Peyer's patch (tissue), 4 donors: Measurements from ENCODE around the gene RPS18. TPM values are rescaled to one million over a fixed set of nuclear protein-coding genes. Genes with fewer than 3 reads are reported as not detected.

ENCODE experiments used
- DNase-seq, 3 donors: peaks; one replicate each; pipeline ENCODE4 v3.0.0-alpha.2; 2017 to 2019
- H3K27ac ChIP-seq, 4 donors: fragments of 200-600 bp; sonication (generic); one replicate each; pipeline ENCODE4 v1.5.1; 2016 to 2019
- H3K27me3 ChIP-seq, 2 donors: fragments of 200-600 bp; sonication (generic); one replicate each; pipeline ENCODE4 v1.5.1; 2019
- H3K36me3 ChIP-seq, 3 donors: fragments of 200-600 bp; sonication (generic); one replicate each; pipeline ENCODE4 v1.5.1; 2016 to 2019
- H3K4me1 ChIP-seq, 4 donors: fragments of 200-600 bp; sonication (generic); one replicate each; pipeline ENCODE4 v1.5.1; 2016 to 2019
- H3K4me3 ChIP-seq, 4 donors: fragments of 200-600 bp; sonication (generic); 1 replicate in 3 of 4; 2 replicates in 1 of 4; pipeline ENCODE4 v1.5.1; 2016 to 2019; ENCODE audit warnings: mild to moderate bottlenecking in 1 of 4
- H3K9me3 ChIP-seq, 4 donors: fragments of 200-600 bp; sonication (generic); one replicate each; pipeline ENCODE4 v1.5.1; 2016 to 2019; ENCODE audit warnings: mild to moderate bottlenecking in 1 of 4
- POLR2A ChIP-seq, 2 donors: fragments of 450-650 bp; IDR thresholded peaks; one replicate each; pipeline ENCODE4 v1.5.1; 2017; ENCODE audit warnings: antibody characterized with exemption in 2 of 2, mild to moderate bottlenecking in 2 of 2, moderate library complexity in 2 of 2
- total RNA-seq, 4 donors: library from RNA; depleted of rRNA; stranded (reverse); fragments of >200 nt; gene quantifications; one replicate each; pipeline ENCODE4 v1.1.0, GENCODE V29; 2016
- TF ChIP-seq, protein P1 (sequence below), 6 experiments: fragments of 450-650 bp in 4 of 6; fragments of 200-600 bp in 2 of 6; sonication (generic) in 1 of 6; IDR thresholded peaks; one replicate each; pipeline ENCODE4 v1.5.1; 2017 to 2019; ENCODE audit warnings: antibody characterized with exemption in 6 of 6, mild to moderate bottlenecking in 3 of 6, moderate library complexity in 1 of 6

Gene RPS18
- total RNA-seq, 4 donors from 2014 or later = 697 to 1,875 (median 903) TPM

DNA sequence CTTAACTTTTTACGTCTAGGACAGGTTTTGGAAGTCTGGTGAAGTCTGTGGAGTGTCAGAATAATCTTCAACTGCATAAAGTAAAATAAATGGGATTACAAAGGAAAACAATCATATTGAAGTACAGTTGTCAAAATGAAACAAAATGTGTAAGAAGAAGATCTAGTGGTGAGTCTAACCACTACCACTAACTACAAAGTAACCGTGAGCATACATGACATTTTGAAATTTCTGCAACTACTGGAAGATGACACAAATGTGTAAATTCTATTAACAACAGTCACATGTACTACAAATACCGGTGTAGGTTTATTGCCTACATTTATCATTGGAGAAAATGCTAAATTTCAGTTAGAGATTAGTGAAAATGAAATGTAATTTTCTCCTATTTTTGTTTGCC lies 29.9 kb upstream of the RPS18 start:
- no peak for DNase-seq
- Histone ChIP-seq H3K27ac (no peak overlapping the region), H3K4me3 (no peak overlapping the region), H3K36me3 (no peaks in the 10 kb centered on the region), H3K9me3 (no peaks in the 10 kb centered on the region), H3K27me3 (no peaks in the 10 kb centered on the region), H3K4me1 (no peaks in the 10 kb centered on the region)
- no peak for TF ChIP-seq POLR2A (IDR thresholded peaks at IDR 0.05)
- TF ChIP-seq, protein P1, sequence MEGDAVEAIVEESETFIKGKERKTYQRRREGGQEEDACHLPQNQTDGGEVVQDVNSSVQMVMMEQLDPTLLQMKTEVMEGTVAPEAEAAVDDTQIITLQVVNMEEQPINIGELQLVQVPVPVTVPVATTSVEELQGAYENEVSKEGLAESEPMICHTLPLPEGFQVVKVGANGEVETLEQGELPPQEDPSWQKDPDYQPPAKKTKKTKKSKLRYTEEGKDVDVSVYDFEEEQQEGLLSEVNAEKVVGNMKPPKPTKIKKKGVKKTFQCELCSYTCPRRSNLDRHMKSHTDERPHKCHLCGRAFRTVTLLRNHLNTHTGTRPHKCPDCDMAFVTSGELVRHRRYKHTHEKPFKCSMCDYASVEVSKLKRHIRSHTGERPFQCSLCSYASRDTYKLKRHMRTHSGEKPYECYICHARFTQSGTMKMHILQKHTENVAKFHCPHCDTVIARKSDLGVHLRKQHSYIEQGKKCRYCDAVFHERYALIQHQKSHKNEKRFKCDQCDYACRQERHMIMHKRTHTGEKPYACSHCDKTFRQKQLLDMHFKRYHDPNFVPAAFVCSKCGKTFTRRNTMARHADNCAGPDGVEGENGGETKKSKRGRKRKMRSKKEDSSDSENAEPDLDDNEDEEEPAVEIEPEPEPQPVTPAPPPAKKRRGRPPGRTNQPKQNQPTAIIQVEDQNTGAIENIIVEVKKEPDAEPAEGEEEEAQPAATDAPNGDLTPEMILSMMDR (IDR thresholded peaks at IDR 0.05) = no peak

DNA sequence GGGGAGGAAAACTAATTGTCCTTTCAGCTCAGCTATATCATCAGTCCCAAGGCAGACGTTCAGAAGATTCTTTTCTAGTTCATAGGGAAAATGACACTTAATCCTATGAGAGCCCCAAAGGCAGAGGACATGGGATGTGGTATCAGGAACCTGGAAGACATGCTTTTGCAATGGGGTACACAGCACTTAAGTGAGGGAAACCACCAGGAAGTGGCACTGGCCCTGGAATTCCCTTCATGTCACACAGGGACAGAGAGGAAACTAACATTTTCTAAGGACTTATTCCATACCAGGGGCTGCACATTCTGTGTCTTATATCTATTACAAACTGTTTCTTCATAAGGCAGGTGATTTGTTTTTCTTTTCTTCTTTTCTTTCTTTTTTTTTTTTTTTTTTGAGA lies 28.4 kb upstream of the RPS18 start:
- Histone ChIP-seq H3K9me3 (no peaks in the 10 kb centered on the region), H3K36me3 (no peaks in the 10 kb centered on the region), H3K4me3 (no peak overlapping the region), H3K27ac (no peak overlapping the region), H3K4me1 (peaks cover 0 to under 1% (median under 1%) of the 10 kb centered on the region in 4 donors), H3K27me3 (no peaks in the 10 kb centered on the region)
- TF ChIP-seq, protein P1 (IDR thresholded peaks at IDR 0.05) = no peak
- TF ChIP-seq POLR2A (IDR thresholded peaks at IDR 0.05) = no peak
- DNase-seq = peak in 1 of 3 donors; percentile 0

GRCh38 chr6:33247977-33248642 lies 23.8 kb upstream of the RPS18 start:
- peak overlapping the region; percentile 43 to 60 (median 56) for H3K4me3 ChIP-seq
- peak; percentile 92 to 97 (median 95) for DNase-seq
- TF ChIP-seq, protein P1 (IDR thresholded peaks at IDR 0.05) = peak; percentile 90 to 97 (median 95)
- TF ChIP-seq POLR2A (IDR thresholded peaks at IDR 0.05) = no peak
- no peaks in the 10 kb centered on the region for H3K36me3 ChIP-seq
- no peaks in the 10 kb centered on the region for H3K9me3 ChIP-seq
- H3K27ac ChIP-seq = peak overlapping the region; percentile 88 to 93 (median 91)
- peaks cover 0 to 19% (median 5%) of the 10 kb centered on the region in 4 donors for H3K4me1 ChIP-seq
- H3K27me3 ChIP-seq = no peaks in the 10 kb centered on the region

- H3K4me1 ChIP-seq = peaks cover 0 to 19% (median 5%) of the 10 kb centered on the region in 4 donors
- no peaks in the 10 kb centered on the region for H3K9me3 ChIP-seq
- no peak for DNase-seq
- H3K36me3 ChIP-seq = no peaks in the 10 kb centered on the region
- TF ChIP-seq, protein P1 (IDR thresholded peaks at IDR 0.05) = no peak
- TF ChIP-seq POLR2A (IDR thresholded peaks at IDR 0.05) = no peak
- peak overlapping the region; percentile 88 to 93 (median 91) for H3K27ac ChIP-seq
- H3K4me3 ChIP-seq = peak overlapping the region; percentile 43 to 60 (median 56)
- no peaks in the 10 kb centered on the region for H3K27me3 ChIP-seq
Measured at GRCh38 chr6:33248643-33248931, 23.3 kb upstream of the RPS18 start.

DNA sequence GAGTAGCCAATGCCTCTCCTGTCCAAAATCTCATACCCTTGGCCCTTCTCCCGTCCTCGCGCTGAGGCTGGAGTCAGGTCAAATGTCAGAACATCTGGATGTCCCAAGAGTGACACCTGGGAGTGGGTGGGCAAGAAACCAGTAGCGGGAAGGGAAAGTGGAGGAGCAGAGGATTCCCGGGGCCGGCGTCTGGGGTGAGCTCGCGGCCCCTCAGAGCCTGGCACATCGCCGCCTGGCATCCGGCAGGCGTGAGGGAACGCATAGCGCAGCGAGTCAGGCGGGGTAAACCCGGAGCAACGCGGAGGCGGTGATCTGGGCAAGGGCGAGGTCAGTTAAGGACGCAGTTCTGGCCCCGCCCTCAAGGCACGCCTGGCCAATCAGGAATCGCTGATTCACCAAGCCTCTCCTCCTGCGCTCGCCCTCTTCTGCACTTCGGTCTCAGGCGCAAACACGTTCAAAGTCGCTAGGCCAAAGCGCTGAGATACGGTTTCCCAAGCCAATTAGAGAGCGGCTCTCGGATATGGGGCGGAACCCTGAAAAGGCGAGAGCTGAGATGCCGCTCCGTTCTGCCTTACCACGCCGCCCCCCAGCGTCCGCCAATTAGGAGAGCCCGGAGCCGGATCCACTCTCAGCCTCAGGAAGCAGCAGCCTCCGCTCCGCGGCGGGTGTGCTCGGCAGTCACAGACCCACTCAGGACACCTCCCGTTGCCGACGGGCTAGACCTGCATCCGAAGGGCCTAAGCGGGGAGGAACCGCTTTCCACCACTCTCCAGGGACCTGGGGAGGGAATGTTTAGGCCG lies 22.7 kb upstream of the RPS18 start:
- H3K27me3 ChIP-seq = no peaks in the 10 kb centered on the region
- peak overlapping the region; percentile 43 to 60 (median 56) for H3K4me3 ChIP-seq
- DNase-seq = peak; percentile 97 to 99 (median 99)
- H3K9me3 ChIP-seq = no peaks in the 10 kb centered on the region
- H3K4me1 ChIP-seq = peaks cover 0 to 19% (median 5%) of the 10 kb centered on the region in 4 donors
- peak overlapping the region; percentile 88 to 93 (median 91) for H3K27ac ChIP-seq
- TF ChIP-seq, protein P1 (IDR thresholded peaks at IDR 0.05) = peak in 4 of 6 experiments; percentile 9 to 27 (median 24)
- TF ChIP-seq POLR2A (IDR thresholded peaks at IDR 0.05) = peak; percentile 57 to 65
- H3K36me3 ChIP-seq = no peaks in the 10 kb centered on the region
